H9 (cell line): ENCODE data around the gene TUBA8. TPM values are rescaled to one million over a fixed set of nuclear protein-coding genes. Genes with fewer than 3 reads are reported as not detected.

Experiments used
- DNase-seq: peaks from one replicate; pipeline ENCODE4 v3.0.0-alpha.2; 2017
- H2AFZ ChIP-seq: one replicate; pipeline ENCODE4 v1.6.1; 2013; ENCODE audit warnings: mild to moderate bottlenecking, low read length, control low read depth, moderate library complexity
- H2AK5ac ChIP-seq: 2 replicates; pipeline ENCODE4 v1.6.1; 2013; ENCODE audit warnings: low read length, control low read depth, mixed read lengths; ENCODE audit not compliant: insufficient read length
- H2BK120ac ChIP-seq: one replicate; pipeline ENCODE4 v1.6.1; 2013; ENCODE audit warnings: low read depth, mild to moderate bottlenecking, low read length, control low read depth, inconsistent platforms; ENCODE audit not compliant: poor library complexity, severe bottlenecking
- H2BK12ac ChIP-seq: 2 replicates; pipeline ENCODE4 v1.6.1; 2013; ENCODE audit warnings: low read length, control low read depth, mixed read lengths, low read depth; ENCODE audit not compliant: insufficient read length
- H2BK15ac ChIP-seq: 2 replicates; pipeline ENCODE4 v1.6.1; 2013; ENCODE audit warnings: low read depth, low read length, control low read depth
- H2BK20ac ChIP-seq: one replicate; pipeline ENCODE4 v1.6.1; 2013; ENCODE audit warnings: low read depth, mild to moderate bottlenecking, low read length, control low read depth, inconsistent platforms; ENCODE audit not compliant: poor library complexity, severe bottlenecking
- H2BK5ac ChIP-seq: 2 replicates; pipeline ENCODE4 v1.6.1; 2013; ENCODE audit warnings: low read length, control low read depth, mixed read lengths; ENCODE audit not compliant: insufficient read length
- H3K14ac ChIP-seq: 2 replicates; pipeline ENCODE4 v1.6.1; 2013; ENCODE audit warnings: low read length, control low read depth; ENCODE audit not compliant: insufficient read depth
- H3K18ac ChIP-seq: 2 replicates; pipeline ENCODE4 v1.6.1; 2013; ENCODE audit warnings: low read depth, mild to moderate bottlenecking, mixed read lengths, low read length, control low read depth; ENCODE audit not compliant: insufficient read length
- H3K23ac ChIP-seq: 2 replicates; pipeline ENCODE4 v1.6.1; 2013; ENCODE audit warnings: low read length, control low read depth, mixed read lengths, low read depth; ENCODE audit not compliant: insufficient read length
- H3K23me2 ChIP-seq: 2 replicates; pipeline ENCODE4 v1.6.1; 2013; ENCODE audit warnings: low read depth, mild to moderate bottlenecking, mixed read lengths, low read length, control low read depth; ENCODE audit not compliant: insufficient read length, poor library complexity, severe bottlenecking
- H3K27ac ChIP-seq: 2 replicates; pipeline ENCODE4 v1.5.1; 2013; ENCODE audit warnings: low read length, control low read depth, mixed read lengths, low read depth; ENCODE audit not compliant: insufficient read length
- H3K27me3 ChIP-seq: 2 replicates; pipeline ENCODE4 v1.6.1; 2013; ENCODE audit warnings: low read length, control low read depth, inconsistent platforms; ENCODE audit not compliant: insufficient read depth
- H3K4ac ChIP-seq: 2 replicates; pipeline ENCODE4 v1.6.1; 2013; ENCODE audit warnings: low read depth, mild to moderate bottlenecking, control low read depth, inconsistent platforms, low read length, moderate library complexity
- H3K4me1 ChIP-seq: 2 replicates; pipeline ENCODE4 v1.6.1; 2013; ENCODE audit warnings: low read length, control low read depth, inconsistent platforms; ENCODE audit not compliant: insufficient read depth
- H3K4me2 ChIP-seq: 2 replicates; pipeline ENCODE4 v1.6.1; 2013; ENCODE audit warnings: low read length, control low read depth, mixed read lengths; ENCODE audit not compliant: insufficient read length, insufficient read depth
- H3K56ac ChIP-seq: 2 replicates; pipeline ENCODE4 v1.6.1; 2013; ENCODE audit warnings: low read depth, mild to moderate bottlenecking, mixed read lengths, low read length, control low read depth; ENCODE audit not compliant: insufficient read length
- H3K79me1 ChIP-seq: 2 replicates; pipeline ENCODE4 v1.6.1; 2013; ENCODE audit warnings: low read depth, mild to moderate bottlenecking, moderate library complexity, low read length, control low read depth, inconsistent platforms; ENCODE audit not compliant: insufficient read depth, poor library complexity, severe bottlenecking
- H3K79me2 ChIP-seq: 2 replicates; pipeline ENCODE4 v1.6.1; 2013; ENCODE audit warnings: low read length, control low read depth, inconsistent platforms; ENCODE audit not compliant: insufficient read depth
- H3K9ac ChIP-seq: 2 replicates; pipeline ENCODE4 v1.6.1; 2013; ENCODE audit warnings: low read length, control low read depth, mixed read lengths; ENCODE audit not compliant: insufficient read length; ENCODE audit errors: extremely low read depth
- H3K9me3 ChIP-seq: one replicate; pipeline ENCODE4 v1.6.1; 2013; ENCODE audit warnings: low read depth, low read length, inconsistent platforms; ENCODE audit not compliant: control insufficient read depth
- H3T11ph ChIP-seq: one replicate; pipeline ENCODE4 v1.6.1; 2013; ENCODE audit warnings: mild to moderate bottlenecking, low read length, control low read depth, inconsistent platforms
- H4K20me1 ChIP-seq: one replicate; pipeline ENCODE4 v1.6.1; 2013; ENCODE audit not compliant: control insufficient read depth, insufficient read length, insufficient read depth
- H4K5ac ChIP-seq: 2 replicates; pipeline ENCODE4 v1.6.1; 2013; ENCODE audit warnings: low read depth, mild to moderate bottlenecking, mixed read lengths, low read length, control low read depth; ENCODE audit not compliant: insufficient read length
- H4K8ac ChIP-seq: replicated peaks from 2 replicates; pipeline ENCODE4 v1.6.1; 2013; ENCODE audit warnings: low read length, control low read depth, mixed read lengths, low read depth; ENCODE audit not compliant: insufficient read length
- H4K91ac ChIP-seq: 2 replicates; pipeline ENCODE4 v1.6.1; 2013; ENCODE audit warnings: low read depth, mild to moderate bottlenecking, moderate library complexity, mixed read lengths, low read length, control low read depth; ENCODE audit not compliant: insufficient read length
- H3K27ac Mint-ChIP-seq, 3 experiments: 2 replicates in 2 of 3; 3 replicates in 1 of 3; pipeline ENCODE4 v1.8.0; 2020 to 2021; ENCODE audit warnings: mixed read lengths in 3 of 3, mild to moderate bottlenecking in 1 of 3, moderate library complexity in 1 of 3
- H3K27me3 Mint-ChIP-seq: 2 replicates; pipeline ENCODE4 v1.8.0; 2021; ENCODE audit warnings: low read depth, mild to moderate bottlenecking, moderate library complexity, mixed read lengths
- H3K36me3 Mint-ChIP-seq, 3 experiments: 2 replicates in 2 of 3; 3 replicates in 1 of 3; pipeline ENCODE4 v1.8.0; 2020 to 2021; ENCODE audit warnings: low read depth in 3 of 3, mixed read lengths in 3 of 3; ENCODE audit not compliant: insufficient read depth in 1 of 3
- H3K4me1 Mint-ChIP-seq, 2 experiments: 2 replicates each; pipeline ENCODE4 v1.8.0; 2020; ENCODE audit warnings: mixed read lengths in 2 of 2
- H3K4me3 Mint-ChIP-seq, 2 experiments: 2 replicates in 1 of 2; 3 replicates in 1 of 2; pipeline ENCODE4 v1.8.0; 2020 to 2021; ENCODE audit warnings: mild to moderate bottlenecking in 2 of 2, mixed read lengths in 2 of 2, moderate library complexity in 1 of 2
- H3K9me3 Mint-ChIP-seq, 2 experiments: 2 replicates in 1 of 2; 3 replicates in 1 of 2; pipeline ENCODE4 v1.8.0; 2020; ENCODE audit warnings: mild to moderate bottlenecking in 2 of 2, mixed read lengths in 2 of 2, moderate library complexity in 1 of 2
- WGBS: extraction: QIAGEN DNeasy Blood & Tissue Kit; methylation state at CpG from one replicate; pipeline ENCODE4 v1.1.7; 2013; ENCODE audit warnings: missing lambda C conversion rate, low lambda C conversion rate, mixed read lengths; ENCODE audit not compliant: insufficient read length; ENCODE audit errors: extremely low coverage; 5-methylcytosine and 5-hydroxymethylcytosine counted together
- total RNA-seq: library from RNA; stranded (reverse); gene quantifications from 2 replicates; pipeline ENCODE4 v1.2.1, GENCODE V29; 2021
- TF ChIP-seq, protein P1 (sequence below): fragments of 200-600 bp; sonication (generic); conservative IDR thresholded peaks from 3 replicates; pipeline ENCODE4 v1.8.0; 2021; ENCODE audit warnings: antibody characterized with exemption, mild to moderate bottlenecking

The TUBA8 gene
- total RNA-seq, 1 experiment from 2014 or later: 2.0 TPM

- DNase-seq: no peak
- TF ChIP-seq, protein P1, sequence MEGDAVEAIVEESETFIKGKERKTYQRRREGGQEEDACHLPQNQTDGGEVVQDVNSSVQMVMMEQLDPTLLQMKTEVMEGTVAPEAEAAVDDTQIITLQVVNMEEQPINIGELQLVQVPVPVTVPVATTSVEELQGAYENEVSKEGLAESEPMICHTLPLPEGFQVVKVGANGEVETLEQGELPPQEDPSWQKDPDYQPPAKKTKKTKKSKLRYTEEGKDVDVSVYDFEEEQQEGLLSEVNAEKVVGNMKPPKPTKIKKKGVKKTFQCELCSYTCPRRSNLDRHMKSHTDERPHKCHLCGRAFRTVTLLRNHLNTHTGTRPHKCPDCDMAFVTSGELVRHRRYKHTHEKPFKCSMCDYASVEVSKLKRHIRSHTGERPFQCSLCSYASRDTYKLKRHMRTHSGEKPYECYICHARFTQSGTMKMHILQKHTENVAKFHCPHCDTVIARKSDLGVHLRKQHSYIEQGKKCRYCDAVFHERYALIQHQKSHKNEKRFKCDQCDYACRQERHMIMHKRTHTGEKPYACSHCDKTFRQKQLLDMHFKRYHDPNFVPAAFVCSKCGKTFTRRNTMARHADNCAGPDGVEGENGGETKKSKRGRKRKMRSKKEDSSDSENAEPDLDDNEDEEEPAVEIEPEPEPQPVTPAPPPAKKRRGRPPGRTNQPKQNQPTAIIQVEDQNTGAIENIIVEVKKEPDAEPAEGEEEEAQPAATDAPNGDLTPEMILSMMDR: no peak
- Histone ChIP-seq H4K5ac (no peak overlapping the region), H3K4ac (no peak overlapping the region), H2AFZ (no peak overlapping the region), H4K20me1 (peaks cover 2% of the 10 kb centered on the region), H4K91ac (no peak overlapping the region), H3K4me1 (no peaks in the 10 kb centered on the region), H3K18ac (no peak overlapping the region), H2BK12ac (no peak overlapping the region), H3K23me2 (peaks cover 5% of the 10 kb centered on the region), H2BK15ac (no peak overlapping the region), H3T11ph (no peak overlapping the region), H3K23ac (no peak overlapping the region), H2BK20ac (no peak overlapping the region), H3K79me2 (no peaks in the 10 kb centered on the region), H3K79me1 (no peaks in the 10 kb centered on the region), H4K8ac (no peak overlapping the region), H2AK5ac (no peak overlapping the region), H2BK120ac (no peak overlapping the region), H3K14ac (no peak overlapping the region), H3K4me2 (peak overlapping the region; percentile 92), H3K9ac (peak overlapping the region; percentile 84), H3K27me3 (no peaks in the 10 kb centered on the region), H3K27ac (no peak overlapping the region), H2BK5ac (no peak overlapping the region), H3K9me3 (no peaks in the 10 kb centered on the region), H3K56ac (no peak overlapping the region)
- peak overlapping the region in 2 of 3 experiments; percentile 93 to 98; a peak in 4 of 7 replicates for H3K27ac Mint-ChIP-seq
- no peaks in the 10 kb centered on the region for H3K9me3 Mint-ChIP-seq
- H3K36me3 Mint-ChIP-seq: peaks cover 23 to 31% (median 29%) of the 10 kb centered on the region in 3 experiments
- peak overlapping the region; percentile 96 to 97 for H3K4me3 Mint-ChIP-seq
- peaks cover 7% of the 10 kb centered on the region; the same call in 1 of the 2 replicates for H3K27me3 Mint-ChIP-seq
- 100% methylated on average over 1 of the region's 10 CpGs for WGBS
- H3K4me1 Mint-ChIP-seq: peaks cover 15 to 17% of the 10 kb centered on the region in 2 experiments
These were observed 33.4 kb upstream of the TUBA8 start for GRCh38 chr22:18077087-18077638.
